Measurements from ENCODE around the gene DGAT2. TPM values are rescaled to one million over a fixed set of nuclear protein-coding genes. Genes with fewer than 3 reads are reported as not detected.

The DGAT2 gene
- total RNA-seq, 1 experiment from 2014 or later, result 1.6 TPM

GRCh38 chr11:75731095-75731494 is 37.5 kb upstream of the DGAT2 start:
- Mint-ChIP-seq H3K4me1 (0 out of 2 replicates have a peak, but pooled peaks cover 3% of the 10 kb centered on the region), H3K9me3 (no peaks in the 10 kb centered on the region), H3K27ac (no peak overlapping the region), H3K27me3 (ENCODE audit: low read depth) (no peaks in the 10 kb centered on the region; the same call in 1 of the 2 replicates), H3K4me3 (no peak overlapping the region), H3K36me3 (no peaks in the 10 kb centered on the region)
- CTCF ChIA-PET, result no interaction called here
- TF ChIP-seq FOXP4 (CRISPR knock-in tag; IDR thresholded peaks at IDR 0.05), result no peak
- TF ChIP-seq EMX1 (CRISPR knock-in tag; IDR thresholded peaks at IDR 0.05), result no peak
- no peak for TF ChIP-seq IRF2 (CRISPR knock-in tag; IDR thresholded peaks at IDR 0.05; ENCODE audit: borderline replicate concordance, low read depth)
- TF ChIP-seq ZNF671 (CRISPR knock-in tag; IDR thresholded peaks at IDR 0.05), result no peak
- no peak for TF ChIP-seq KAT7 (CRISPR knock-in tag; IDR thresholded peaks at IDR 0.05; ENCODE audit: borderline replicate concordance)
- no peak for TF ChIP-seq CDX4 (CRISPR knock-in tag; IDR thresholded peaks at IDR 0.05; ENCODE audit: borderline replicate concordance)
- TF ChIP-seq ZNF219 (CRISPR knock-in tag; IDR thresholded peaks at IDR 0.05; ENCODE audit: borderline replicate concordance), result no peak
- TF ChIP-seq, protein P1, sequence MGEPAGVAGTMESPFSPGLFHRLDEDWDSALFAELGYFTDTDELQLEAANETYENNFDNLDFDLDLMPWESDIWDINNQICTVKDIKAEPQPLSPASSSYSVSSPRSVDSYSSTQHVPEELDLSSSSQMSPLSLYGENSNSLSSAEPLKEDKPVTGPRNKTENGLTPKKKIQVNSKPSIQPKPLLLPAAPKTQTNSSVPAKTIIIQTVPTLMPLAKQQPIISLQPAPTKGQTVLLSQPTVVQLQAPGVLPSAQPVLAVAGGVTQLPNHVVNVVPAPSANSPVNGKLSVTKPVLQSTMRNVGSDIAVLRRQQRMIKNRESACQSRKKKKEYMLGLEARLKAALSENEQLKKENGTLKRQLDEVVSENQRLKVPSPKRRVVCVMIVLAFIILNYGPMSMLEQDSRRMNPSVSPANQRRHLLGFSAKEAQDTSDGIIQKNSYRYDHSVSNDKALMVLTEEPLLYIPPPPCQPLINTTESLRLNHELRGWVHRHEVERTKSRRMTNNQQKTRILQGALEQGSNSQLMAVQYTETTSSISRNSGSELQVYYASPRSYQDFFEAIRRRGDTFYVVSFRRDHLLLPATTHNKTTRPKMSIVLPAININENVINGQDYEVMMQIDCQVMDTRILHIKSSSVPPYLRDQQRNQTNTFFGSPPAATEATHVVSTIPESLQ (CRISPR knock-in tag; IDR thresholded peaks at IDR 0.05), result no peak
- no peak for TF ChIP-seq NR2C2 (CRISPR knock-in tag; IDR thresholded peaks at IDR 0.05)
- TF ChIP-seq, protein P2, sequence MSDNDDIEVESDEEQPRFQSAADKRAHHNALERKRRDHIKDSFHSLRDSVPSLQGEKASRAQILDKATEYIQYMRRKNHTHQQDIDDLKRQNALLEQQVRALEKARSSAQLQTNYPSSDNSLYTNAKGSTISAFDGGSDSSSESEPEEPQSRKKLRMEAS (CRISPR knock-in tag; IDR thresholded peaks at IDR 0.05), result no peak
- TF ChIP-seq ZNF512 (CRISPR knock-in tag; IDR thresholded peaks at IDR 0.05; ENCODE audit: borderline replicate concordance), result no peak
- no peak for TF ChIP-seq RELA (CRISPR knock-in tag; IDR thresholded peaks at IDR 0.05; ENCODE audit: borderline replicate concordance)
- TF ChIP-seq, protein P3, sequence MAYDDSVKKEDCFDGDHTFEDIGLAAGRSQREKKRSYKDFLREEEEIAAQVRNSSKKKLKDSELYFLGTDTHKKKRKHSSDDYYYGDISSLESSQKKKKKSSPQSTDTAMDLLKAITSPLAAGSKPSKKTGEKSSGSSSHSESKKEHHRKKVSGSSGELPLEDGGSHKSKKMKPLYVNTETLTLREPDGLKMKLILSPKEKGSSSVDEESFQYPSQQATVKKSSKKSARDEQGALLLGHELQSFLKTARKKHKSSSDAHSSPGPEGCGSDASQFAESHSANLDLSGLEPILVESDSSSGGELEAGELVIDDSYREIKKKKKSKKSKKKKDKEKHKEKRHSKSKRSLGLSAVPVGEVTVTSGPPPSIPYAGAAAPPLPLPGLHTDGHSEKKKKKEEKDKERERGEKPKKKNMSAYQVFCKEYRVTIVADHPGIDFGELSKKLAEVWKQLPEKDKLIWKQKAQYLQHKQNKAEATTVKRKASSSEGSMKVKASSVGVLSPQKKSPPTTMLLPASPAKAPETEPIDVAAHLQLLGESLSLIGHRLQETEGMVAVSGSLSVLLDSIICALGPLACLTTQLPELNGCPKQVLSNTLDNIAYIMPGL (CRISPR knock-in tag; IDR thresholded peaks at IDR 0.05), result no peak
- TF ChIP-seq AR (CRISPR knock-in tag; IDR thresholded peaks at IDR 0.05), result no peak
- TF ChIP-seq SOX15 (CRISPR knock-in tag; IDR thresholded peaks at IDR 0.05), result no peak
- DNase-seq (ENCODE audit: low spot score) (no peak), ATAC-seq (no peak)
- POLR2A ChIA-PET, result no interaction called here

Data from WTC11 (cell line).